HUES48 (cell line): ENCODE data around the gene C19orf85.
A peak's percentile ranks its signal among the peaks of the same experiment; 100 is the strongest.

ENCODE experiments used
- H3K27ac ChIP-seq: one replicate; pipeline ENCODE4 v1.7.0; 2013; ENCODE audit warnings: low read depth, low read length, inconsistent platforms
- H3K27me3 ChIP-seq: 2 replicates; pipeline ENCODE4 v1.6.1; 2013; ENCODE audit warnings: mild to moderate bottlenecking, low read length; ENCODE audit not compliant: control insufficient read depth, insufficient read depth
- H3K36me3 ChIP-seq: 2 replicates; pipeline ENCODE4 v1.6.1; 2013; ENCODE audit warnings: low read length; ENCODE audit not compliant: control insufficient read depth, insufficient read depth
- H3K4me1 ChIP-seq: 2 replicates; pipeline ENCODE4 v1.6.1; 2013; ENCODE audit warnings: mild to moderate bottlenecking, low read length; ENCODE audit not compliant: control insufficient read depth, insufficient read depth
- H3K4me3 ChIP-seq: 2 replicates; pipeline ENCODE4 v1.5.1; 2013; ENCODE audit warnings: mild to moderate bottlenecking, low read depth, low read length
- H3K9ac ChIP-seq: 2 replicates; pipeline ENCODE4 v1.6.1; 2013; ENCODE audit warnings: mild to moderate bottlenecking, low read depth, low read length, moderate library complexity
- H3K9me3 ChIP-seq: 2 replicates; pipeline ENCODE4 v1.6.1; 2013; ENCODE audit warnings: low read length; ENCODE audit not compliant: control insufficient read depth, insufficient read depth

C19orf85 gene

GRCh38 chr19:55473225-55474012 is 8.9 kb upstream of the C19orf85 start:
- no peaks in the 10 kb centered on the region for H3K27me3 ChIP-seq
- no peaks in the 10 kb centered on the region for H3K36me3 ChIP-seq
- H3K27ac ChIP-seq = peak overlapping the region; percentile 64
- no peak overlapping the region for H3K4me3 ChIP-seq
- H3K4me1 ChIP-seq = peaks cover 12% of the 10 kb centered on the region
- no peak overlapping the region for H3K9ac ChIP-seq
- H3K9me3 ChIP-seq = no peaks in the 10 kb centered on the region

GRCh38 chr19:55472463-55472862 is 7.9 kb upstream of the C19orf85 start:
- H3K27me3 ChIP-seq = no peaks in the 10 kb centered on the region
- no peak overlapping the region for H3K9ac ChIP-seq
- no peak overlapping the region for H3K27ac ChIP-seq
- H3K4me1 ChIP-seq = peaks cover 12% of the 10 kb centered on the region
- no peaks in the 10 kb centered on the region for H3K36me3 ChIP-seq
- H3K9me3 ChIP-seq = no peaks in the 10 kb centered on the region
- H3K4me3 ChIP-seq = no peak overlapping the region

DNA sequence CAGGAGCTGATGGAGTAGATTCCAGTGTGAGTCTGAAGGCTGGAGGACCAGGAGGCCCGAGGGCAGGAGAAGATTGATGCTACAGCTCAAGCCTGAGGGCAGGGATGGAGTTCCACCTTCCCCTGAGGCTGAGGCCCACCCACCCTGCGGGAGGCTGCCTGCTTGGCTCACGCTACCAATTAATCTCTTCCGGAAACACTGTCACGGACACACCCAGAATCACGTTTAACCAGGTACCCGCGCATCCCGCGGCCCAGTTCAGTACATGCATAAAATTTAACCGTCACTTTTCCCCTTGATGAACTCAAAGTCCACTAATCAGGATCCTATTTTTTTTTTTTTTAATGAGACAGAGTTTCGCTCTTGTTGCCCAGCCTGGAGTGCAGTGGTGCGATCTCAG is 6.7 kb upstream of the C19orf85 start:
- Histone ChIP-seq H3K36me3 (no peaks in the 10 kb centered on the region), H3K9ac (no peak overlapping the region), H3K4me1 (peaks cover 12% of the 10 kb centered on the region), H3K27me3 (no peaks in the 10 kb centered on the region), H3K4me3 (no peak overlapping the region), H3K27ac (no peak overlapping the region), H3K9me3 (no peaks in the 10 kb centered on the region)

GRCh38 chr19:55468054-55468393 is 3.5 kb upstream of the C19orf85 start:
- Histone ChIP-seq H3K9ac (no peak overlapping the region), H3K4me1 (peaks cover 16% of the 10 kb centered on the region), H3K27ac (no peak overlapping the region), H3K36me3 (no peaks in the 10 kb centered on the region), H3K9me3 (no peaks in the 10 kb centered on the region), H3K4me3 (no peak overlapping the region), H3K27me3 (no peaks in the 10 kb centered on the region)

GRCh38 chr19:55467236-55468053 is 2.9 kb upstream of the C19orf85 start:
- H3K36me3 ChIP-seq = no peaks in the 10 kb centered on the region
- H3K9me3 ChIP-seq = no peaks in the 10 kb centered on the region
- H3K27me3 ChIP-seq = no peaks in the 10 kb centered on the region
- H3K4me3 ChIP-seq = no peak overlapping the region
- H3K27ac ChIP-seq = no peak overlapping the region
- H3K9ac ChIP-seq = no peak overlapping the region
- peaks cover 14% of the 10 kb centered on the region for H3K4me1 ChIP-seq

DNA sequence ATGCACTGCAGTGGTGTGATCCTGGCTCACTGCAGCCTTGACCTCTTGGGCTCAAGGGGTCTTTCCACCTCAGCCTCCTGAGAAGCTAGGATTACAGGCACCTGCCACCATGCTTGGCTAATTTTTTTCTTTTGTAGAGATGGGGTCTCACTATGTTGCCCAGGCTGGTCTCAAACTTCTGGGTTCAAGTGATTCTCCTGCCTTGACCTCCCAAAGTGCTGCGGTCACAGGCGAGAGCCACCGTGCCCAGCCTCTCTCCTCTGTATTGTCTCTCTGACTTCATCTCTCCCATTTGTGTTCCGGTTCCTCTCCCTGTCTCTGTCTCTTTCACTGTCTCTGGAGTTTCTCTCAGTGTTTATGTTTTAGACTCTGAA is 1.7 kb upstream of the C19orf85 start:
- Histone ChIP-seq H3K9ac (no peak overlapping the region), H3K9me3 (no peaks in the 10 kb centered on the region), H3K27ac (no peak overlapping the region), H3K4me3 (no peak overlapping the region), H3K27me3 (no peaks in the 10 kb centered on the region), H3K4me1 (peaks cover 14% of the 10 kb centered on the region), H3K36me3 (no peaks in the 10 kb centered on the region)

- peaks cover 16% of the 10 kb centered on the region for H3K4me1 ChIP-seq
- no peaks in the 10 kb centered on the region for H3K9me3 ChIP-seq
- H3K36me3 ChIP-seq = no peaks in the 10 kb centered on the region
- H3K4me3 ChIP-seq = no peak overlapping the region
- H3K27ac ChIP-seq = no peak overlapping the region
- H3K9ac ChIP-seq = no peak overlapping the region
- no peaks in the 10 kb centered on the region for H3K27me3 ChIP-seq
Measured at GRCh38 chr19:55465460-55466240, 1.1 kb upstream of the C19orf85 start.

GRCh38 chr19:55464039-55464661 is 401 bp downstream of the C19orf85 start:
- Histone ChIP-seq H3K36me3 (no peaks in the 10 kb centered on the region), H3K27me3 (no peaks in the 10 kb centered on the region), H3K4me1 (peaks cover 27% of the 10 kb centered on the region), H3K4me3 (no peak overlapping the region; the same call in 1 of the 2 replicates), H3K9me3 (no peaks in the 10 kb centered on the region), H3K27ac (peak overlapping the region; percentile 18), H3K9ac (no peak overlapping the region)

DNA sequence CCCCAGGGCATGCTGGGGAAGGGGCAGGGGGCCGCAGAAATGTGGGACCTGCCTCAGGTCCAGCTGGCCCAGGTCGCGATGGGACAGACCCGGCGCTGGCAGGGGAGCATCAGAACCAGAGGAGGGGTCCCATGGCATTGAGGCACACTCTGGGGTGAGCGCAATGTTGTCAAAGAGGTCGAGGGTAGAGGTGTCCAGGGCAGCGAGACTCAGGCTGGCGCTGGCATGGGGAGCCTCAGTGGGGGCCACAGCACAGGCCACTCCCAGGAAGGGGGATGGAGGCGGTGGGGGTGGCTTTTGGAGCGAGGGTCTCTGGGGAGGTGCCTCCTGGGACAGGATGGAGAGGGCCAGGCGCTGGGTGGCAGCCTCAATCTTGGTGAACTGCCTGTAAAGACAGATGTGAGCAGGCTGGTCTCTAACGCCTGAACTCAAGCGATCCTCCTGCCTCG is 944 bp downstream of the C19orf85 start:
- Histone ChIP-seq H3K9me3 (no peaks in the 10 kb centered on the region), H3K36me3 (no peaks in the 10 kb centered on the region), H3K27ac (no peak overlapping the region), H3K4me1 (peaks cover 27% of the 10 kb centered on the region), H3K27me3 (no peaks in the 10 kb centered on the region), H3K9ac (no peak overlapping the region), H3K4me3 (no peak overlapping the region; the same call in 1 of the 2 replicates)

DNA sequence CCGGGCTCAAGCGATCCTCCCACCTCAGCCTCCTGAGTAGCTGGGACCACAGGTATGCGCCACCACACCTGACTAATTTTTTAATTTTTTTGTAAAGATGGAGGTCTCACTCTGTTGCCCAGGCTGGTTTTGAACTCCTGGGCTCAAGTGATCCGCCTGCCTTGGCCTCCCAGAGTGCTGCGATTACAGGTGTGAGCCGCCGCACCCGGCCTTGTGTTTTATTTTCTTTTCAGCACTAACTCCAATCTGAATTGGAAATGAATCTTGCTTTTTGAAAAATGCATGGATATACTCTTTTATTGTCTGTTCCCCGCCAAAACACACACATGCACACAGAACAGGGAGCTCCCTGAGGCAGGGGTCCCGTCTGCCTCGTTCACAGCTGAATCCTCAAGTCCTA is 1.8 kb downstream of the C19orf85 start:
- H3K27ac ChIP-seq = no peak overlapping the region
- no peaks in the 10 kb centered on the region for H3K27me3 ChIP-seq
- no peak overlapping the region for H3K9ac ChIP-seq
- peaks cover 27% of the 10 kb centered on the region for H3K4me1 ChIP-seq
- H3K36me3 ChIP-seq = no peaks in the 10 kb centered on the region
- no peak overlapping the region for H3K4me3 ChIP-seq
- no peaks in the 10 kb centered on the region for H3K9me3 ChIP-seq
